ENCODE results near the gene HAX1.
"Not testable (repeated sequence)": the region's sequence is repeated elsewhere in the genome, so short reads cannot be mapped to it uniquely, and the experiment has no call there.

Gene HAX1

GRCh38 chr1:154272999-154273563 lies 652 bp downstream of the HAX1 start:
- no peak for TF ChIP-seq CTCF (IDR thresholded peaks at IDR 0.05)
- no peaks in the 10 kb centered on the region for H3K79me2 ChIP-seq
- H3K9me3 ChIP-seq (ENCODE audit: control insufficient read depth, low read length) = no peaks in the 10 kb centered on the region
- no peaks in the 10 kb centered on the region for H3K36me3 ChIP-seq (ENCODE audit: control insufficient read depth, insufficient read depth, low read length)
- H3K4me1 ChIP-seq = peaks cover 3% of the 10 kb centered on the region
- H3K4me3 ChIP-seq (ENCODE audit: low read depth, low read length) = peak overlapping the region; percentile 99
- H3K27ac ChIP-seq = peak overlapping the region; percentile 77
- H3K4me2 ChIP-seq (ENCODE audit: low read length) = peak overlapping the region; percentile 99
- H3K27me3 ChIP-seq (ENCODE audit: control insufficient read depth, insufficient read depth, low read length) = no peaks in the 10 kb centered on the region
- peak overlapping the region; percentile 84 for H2AFZ ChIP-seq
- H3K9ac ChIP-seq = peak overlapping the region; percentile 11

GRCh38 chr1:154276797-154277196 lies 4.4 kb downstream of the HAX1 start:
- Histone ChIP-seq H3K9ac (no peak overlapping the region), H3K4me2 (ENCODE audit: low read length) (no peak overlapping the region), H3K27me3 (ENCODE audit: control insufficient read depth, insufficient read depth, low read length) (no peaks in the 10 kb centered on the region), H3K4me3 (ENCODE audit: low read depth, low read length) (no peak overlapping the region), H3K4me1 (peaks cover 3% of the 10 kb centered on the region), H3K9me3 (ENCODE audit: control insufficient read depth, low read length) (no peaks in the 10 kb centered on the region), H3K27ac (no peak overlapping the region), H3K79me2 (no peaks in the 10 kb centered on the region), H3K36me3 (ENCODE audit: control insufficient read depth, insufficient read depth, low read length) (no peaks in the 10 kb centered on the region), H2AFZ (no peak overlapping the region)
- TF ChIP-seq CTCF (IDR thresholded peaks at IDR 0.05) = no peak

- H2AFZ ChIP-seq; H3K27ac ChIP-seq; H3K9me3 ChIP-seq (ENCODE audit: control insufficient read depth, low read length); H3K4me2 ChIP-seq (ENCODE audit: low read length); H3K9ac ChIP-seq; H3K4me1 ChIP-seq; H3K27me3 ChIP-seq (ENCODE audit: control insufficient read depth, insufficient read depth, low read length); H3K4me3 ChIP-seq (ENCODE audit: low read depth, low read length); H3K79me2 ChIP-seq; H3K36me3 ChIP-seq (ENCODE audit: control insufficient read depth, insufficient read depth, low read length): not testable (repeated sequence)
These were observed 15.2 kb downstream of the HAX1 start for GRCh38 chr1:154287591-154287990.

DNA sequence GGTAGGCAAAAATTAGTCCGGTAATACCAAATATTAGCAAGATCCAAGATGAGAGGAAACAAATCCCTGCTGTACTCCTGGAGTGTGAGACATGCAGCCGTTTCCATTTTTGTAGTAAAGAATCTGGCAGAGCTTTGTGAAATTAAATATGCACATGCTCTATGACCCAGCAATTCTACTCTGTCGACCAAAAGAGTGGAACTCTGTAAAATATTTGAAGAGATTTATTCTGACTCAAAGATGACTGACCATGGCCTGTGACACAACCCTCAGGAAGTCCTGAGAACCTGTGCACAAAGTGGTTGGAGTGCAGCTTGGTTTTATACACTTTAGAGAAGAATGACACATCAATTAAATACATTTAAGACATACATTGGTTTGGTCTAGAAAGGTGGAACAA lies 16.2 kb downstream of the HAX1 start:
- no peak overlapping the region for H3K4me2 ChIP-seq (ENCODE audit: low read length)

DNA sequence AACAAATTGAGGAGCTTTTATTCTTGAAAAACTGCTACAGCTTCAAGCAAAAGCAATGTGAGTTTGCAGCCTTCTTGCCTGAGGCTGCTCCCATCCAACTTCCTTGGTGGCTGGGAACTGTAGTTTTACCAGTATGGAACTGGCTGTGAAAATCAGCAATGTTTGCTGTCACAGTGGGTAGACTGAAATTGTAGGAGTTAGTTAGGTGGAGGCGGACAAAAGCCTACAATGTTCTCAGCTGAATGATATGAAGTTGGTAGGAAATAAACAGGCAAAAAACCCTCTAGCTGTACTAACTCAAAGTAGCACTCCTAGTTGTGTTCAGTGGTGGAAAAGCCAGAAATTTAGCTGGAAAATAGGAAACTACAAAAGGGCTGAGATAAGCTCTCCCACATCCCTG lies 18.5 kb downstream of the HAX1 start:
- Histone ChIP-seq H3K4me3 (ENCODE audit: low read depth, low read length) (no peak overlapping the region), H3K79me2 (no peaks in the 10 kb centered on the region), H3K4me2 (ENCODE audit: low read length) (no peak overlapping the region), H3K36me3 (ENCODE audit: control insufficient read depth, insufficient read depth, low read length) (no peaks in the 10 kb centered on the region), H3K9me3 (ENCODE audit: control insufficient read depth, low read length) (no peaks in the 10 kb centered on the region), H3K27ac (no peak overlapping the region), H3K27me3 (ENCODE audit: control insufficient read depth, insufficient read depth, low read length) (no peaks in the 10 kb centered on the region), H2AFZ (no peak overlapping the region), H3K9ac (no peak overlapping the region), H3K4me1 (no peaks in the 10 kb centered on the region)
- TF ChIP-seq CTCF (IDR thresholded peaks at IDR 0.05) = no peak

More for the DNA sequence above, 16.2 kb downstream of the HAX1 start:
- Histone ChIP-seq H3K36me3 (ENCODE audit: control insufficient read depth, insufficient read depth, low read length) (no peaks in the 10 kb centered on the region), H3K9ac (no peak overlapping the region), H3K4me1 (no peaks in the 10 kb centered on the region), H3K27me3 (ENCODE audit: control insufficient read depth, insufficient read depth, low read length) (no peaks in the 10 kb centered on the region), H3K79me2 (no peaks in the 10 kb centered on the region), H3K4me3 (ENCODE audit: low read depth, low read length) (no peak overlapping the region), H3K27ac (no peak overlapping the region), H3K9me3 (ENCODE audit: control insufficient read depth, low read length) (no peaks in the 10 kb centered on the region), H2AFZ (no peak overlapping the region)
- no peak for TF ChIP-seq CTCF (IDR thresholded peaks at IDR 0.05)

Data from parathyroid adenoma (tissue), 2 donors.